ENCODE data around the gene UBE2Q2.

Gene UBE2Q2

GRCh38 chr15:75811626-75812025 is 31.6 kb upstream of the UBE2Q2 start:
- H3K4me1 ChIP-seq (ENCODE audit: insufficient read depth, low read length): no peaks in the 10 kb centered on the region
- H3K4me3 ChIP-seq (ENCODE audit: low read length): no peak overlapping the region
- H3K9me3 ChIP-seq (ENCODE audit: insufficient read depth, low read depth, low read length): no peaks in the 10 kb centered on the region
- no peak overlapping the region for H3K9ac ChIP-seq (ENCODE audit: low read depth, low read length)
- H3K36me3 ChIP-seq (ENCODE audit: insufficient read depth, low read depth, low read length): no peaks in the 10 kb centered on the region
- no peak overlapping the region for H3K27ac ChIP-seq (ENCODE audit: low read length)
- H3K27me3 ChIP-seq (ENCODE audit: insufficient read depth, low read length): no peaks in the 10 kb centered on the region

GRCh38 chr15:75814794-75815193 is 28.5 kb upstream of the UBE2Q2 start:
- H3K9ac ChIP-seq (ENCODE audit: low read depth, low read length): no peak overlapping the region
- no peak overlapping the region for H3K27ac ChIP-seq (ENCODE audit: low read length)
- H3K9me3 ChIP-seq (ENCODE audit: insufficient read depth, low read depth, low read length): no peaks in the 10 kb centered on the region
- H3K4me1 ChIP-seq (ENCODE audit: insufficient read depth, low read length): no peaks in the 10 kb centered on the region
- no peaks in the 10 kb centered on the region for H3K27me3 ChIP-seq (ENCODE audit: insufficient read depth, low read length)
- no peak overlapping the region for H3K4me3 ChIP-seq (ENCODE audit: low read length)
- H3K36me3 ChIP-seq (ENCODE audit: insufficient read depth, low read depth, low read length): no peaks in the 10 kb centered on the region

GRCh38 chr15:75815811-75816719 is 27.2 kb upstream of the UBE2Q2 start:
- no peak overlapping the region for H3K9ac ChIP-seq (ENCODE audit: low read depth, low read length)
- no peaks in the 10 kb centered on the region for H3K9me3 ChIP-seq (ENCODE audit: insufficient read depth, low read depth, low read length)
- H3K4me1 ChIP-seq (ENCODE audit: insufficient read depth, low read length): no peaks in the 10 kb centered on the region
- H3K27me3 ChIP-seq (ENCODE audit: insufficient read depth, low read length): no peaks in the 10 kb centered on the region
- no peak overlapping the region for H3K27ac ChIP-seq (ENCODE audit: low read length)
- H3K4me3 ChIP-seq (ENCODE audit: low read length): no peak overlapping the region
- no peaks in the 10 kb centered on the region for H3K36me3 ChIP-seq (ENCODE audit: insufficient read depth, low read depth, low read length)

GRCh38 chr15:75817138-75817935 is 25.9 kb upstream of the UBE2Q2 start:
- H3K36me3 ChIP-seq (ENCODE audit: insufficient read depth, low read depth, low read length): no peaks in the 10 kb centered on the region
- H3K4me3 ChIP-seq (ENCODE audit: low read length): no peak overlapping the region
- no peaks in the 10 kb centered on the region for H3K27me3 ChIP-seq (ENCODE audit: insufficient read depth, low read length)
- no peaks in the 10 kb centered on the region for H3K4me1 ChIP-seq (ENCODE audit: insufficient read depth, low read length)
- H3K27ac ChIP-seq (ENCODE audit: low read length): no peak overlapping the region
- no peaks in the 10 kb centered on the region for H3K9me3 ChIP-seq (ENCODE audit: insufficient read depth, low read depth, low read length)
- H3K9ac ChIP-seq (ENCODE audit: low read depth, low read length): no peak overlapping the region

- no peak overlapping the region for H3K4me3 ChIP-seq (ENCODE audit: low read length)
- H3K27me3 ChIP-seq (ENCODE audit: insufficient read depth, low read length): no peaks in the 10 kb centered on the region
- no peaks in the 10 kb centered on the region for H3K36me3 ChIP-seq (ENCODE audit: insufficient read depth, low read depth, low read length)
- H3K9ac ChIP-seq (ENCODE audit: low read depth, low read length): no peak overlapping the region
- H3K27ac ChIP-seq (ENCODE audit: low read length): no peak overlapping the region
- H3K4me1 ChIP-seq (ENCODE audit: insufficient read depth, low read length): peaks cover 13% of the 10 kb centered on the region; the same call in 1 of the 2 replicates
- H3K9me3 ChIP-seq (ENCODE audit: insufficient read depth, low read depth, low read length): no peaks in the 10 kb centered on the region
Observed at GRCh38 chr15:75820206-75820605, 23.0 kb upstream of the UBE2Q2 start.

- Histone ChIP-seq H3K4me3 (ENCODE audit: low read length) (no peak overlapping the region), H3K27me3 (ENCODE audit: insufficient read depth, low read length) (no peaks in the 10 kb centered on the region), H3K9ac (ENCODE audit: low read depth, low read length) (no peak overlapping the region), H3K4me1 (ENCODE audit: insufficient read depth, low read length) (peaks cover 13% of the 10 kb centered on the region; the same call in 1 of the 2 replicates), H3K36me3 (ENCODE audit: insufficient read depth, low read depth, low read length) (no peaks in the 10 kb centered on the region), H3K9me3 (ENCODE audit: insufficient read depth, low read depth, low read length) (no peaks in the 10 kb centered on the region), H3K27ac (ENCODE audit: low read length) (no peak overlapping the region)
Observed at GRCh38 chr15:75821786-75822345, 21.4 kb upstream of the UBE2Q2 start.

GRCh38 chr15:75822685-75823278 is 20.5 kb upstream of the UBE2Q2 start:
- H3K36me3 ChIP-seq (ENCODE audit: insufficient read depth, low read depth, low read length): no peaks in the 10 kb centered on the region
- H3K9ac ChIP-seq (ENCODE audit: low read depth, low read length): no peak overlapping the region
- no peaks in the 10 kb centered on the region for H3K27me3 ChIP-seq (ENCODE audit: insufficient read depth, low read length)
- no peak overlapping the region for H3K4me3 ChIP-seq (ENCODE audit: low read length)
- H3K4me1 ChIP-seq (ENCODE audit: insufficient read depth, low read length): peaks cover 13% of the 10 kb centered on the region; the same call in 1 of the 2 replicates
- H3K27ac ChIP-seq (ENCODE audit: low read length): no peak overlapping the region
- no peaks in the 10 kb centered on the region for H3K9me3 ChIP-seq (ENCODE audit: insufficient read depth, low read depth, low read length)

- Histone ChIP-seq H3K4me3 (ENCODE audit: low read length) (peak overlapping the region; percentile 20; the same call in 1 of the 2 replicates), H3K36me3 (ENCODE audit: insufficient read depth, low read depth, low read length) (no peaks in the 10 kb centered on the region), H3K9ac (ENCODE audit: low read depth, low read length) (peak overlapping the region; percentile 40; the same call in 1 of the 2 replicates), H3K27ac (ENCODE audit: low read length) (peak overlapping the region; percentile 30), H3K27me3 (ENCODE audit: insufficient read depth, low read length) (no peaks in the 10 kb centered on the region), H3K4me1 (ENCODE audit: insufficient read depth, low read length) (peaks cover 13% of the 10 kb centered on the region; the same call in 1 of the 2 replicates), H3K9me3 (ENCODE audit: insufficient read depth, low read depth, low read length) (no peaks in the 10 kb centered on the region)
Observed at GRCh38 chr15:75823860-75824613, 19.2 kb upstream of the UBE2Q2 start.

- Histone ChIP-seq H3K36me3 (ENCODE audit: insufficient read depth, low read depth, low read length) (no peaks in the 10 kb centered on the region), H3K9ac (ENCODE audit: low read depth, low read length) (no peak overlapping the region), H3K27me3 (ENCODE audit: insufficient read depth, low read length) (no peaks in the 10 kb centered on the region), H3K9me3 (ENCODE audit: insufficient read depth, low read depth, low read length) (no peaks in the 10 kb centered on the region), H3K4me1 (ENCODE audit: insufficient read depth, low read length) (peaks cover 25% of the 10 kb centered on the region), H3K27ac (ENCODE audit: low read length) (no peak overlapping the region), H3K4me3 (ENCODE audit: low read length) (no peak overlapping the region)
Observed at GRCh38 chr15:75827691-75828090, 15.6 kb upstream of the UBE2Q2 start.

- no peak overlapping the region for H3K4me3 ChIP-seq (ENCODE audit: low read length)
- H3K9ac ChIP-seq (ENCODE audit: low read depth, low read length): no peak overlapping the region
- H3K27ac ChIP-seq (ENCODE audit: low read length): no peak overlapping the region
- H3K9me3 ChIP-seq (ENCODE audit: insufficient read depth, low read depth, low read length): no peaks in the 10 kb centered on the region
- no peaks in the 10 kb centered on the region for H3K36me3 ChIP-seq (ENCODE audit: insufficient read depth, low read depth, low read length)
- H3K27me3 ChIP-seq (ENCODE audit: insufficient read depth, low read length): no peaks in the 10 kb centered on the region
- H3K4me1 ChIP-seq (ENCODE audit: insufficient read depth, low read length): peaks cover 22% of the 10 kb centered on the region
Observed at GRCh38 chr15:75828429-75828828, 14.8 kb upstream of the UBE2Q2 start.
